ES-I3 (cell line): ENCODE measurements around the gene APBB1.

ENCODE experiments used
- H3K36me3 ChIP-seq: 2 replicates; pipeline ENCODE4 v1.6.1; 2013; ENCODE audit warnings: mild to moderate bottlenecking, low read length, control low read depth, moderate library complexity; ENCODE audit not compliant: insufficient read depth
- H3K4me1 ChIP-seq: 2 replicates; pipeline ENCODE4 v1.6.1; 2013; ENCODE audit warnings: mild to moderate bottlenecking, control low read depth, low read length; ENCODE audit not compliant: insufficient read depth
- H3K9ac ChIP-seq: 2 replicates; pipeline ENCODE4 v1.6.1; 2013; ENCODE audit warnings: low read depth, mild to moderate bottlenecking, low read length, moderate library complexity
- H3K9me3 ChIP-seq: 2 replicates; pipeline ENCODE4 v1.6.1; 2013; ENCODE audit warnings: mild to moderate bottlenecking, low read length, moderate library complexity; ENCODE audit not compliant: control insufficient read depth, insufficient read depth

APBB1 gene

DNA sequence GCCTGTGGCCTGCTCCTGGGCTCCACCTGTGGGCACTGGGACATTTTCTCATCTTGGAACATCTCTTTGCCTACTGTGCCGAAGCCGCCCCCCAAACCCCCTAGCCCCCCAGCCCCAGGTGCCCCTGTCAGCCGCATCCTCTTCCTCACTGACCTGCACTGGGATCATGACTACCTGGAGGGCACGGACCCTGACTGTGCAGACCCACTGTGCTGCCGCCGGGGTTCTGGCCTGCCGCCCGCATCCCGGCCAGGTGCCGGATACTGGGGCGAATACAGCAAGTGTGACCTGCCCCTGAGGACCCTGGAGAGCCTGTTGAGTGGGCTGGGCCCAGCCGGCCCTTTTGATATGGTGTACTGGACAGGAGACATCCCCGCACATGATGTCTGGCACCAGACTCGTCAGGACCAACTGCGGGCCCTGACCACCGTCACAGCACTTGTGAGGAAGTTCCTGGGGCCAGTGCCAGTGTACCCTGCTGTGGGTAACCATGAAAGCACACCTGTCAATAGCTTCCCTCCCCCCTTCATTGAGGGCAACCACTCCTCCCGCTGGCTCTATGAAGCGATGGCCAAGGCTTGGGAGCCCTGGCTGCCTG is 27.3 kb downstream of the APBB1 start:
- H3K4me1 ChIP-seq, result peaks cover 14% of the 10 kb centered on the region; the same call in 1 of the 2 replicates
- no peaks in the 10 kb centered on the region for H3K9me3 ChIP-seq
- no peak overlapping the region for H3K9ac ChIP-seq
- no peaks in the 10 kb centered on the region for H3K36me3 ChIP-seq

DNA sequence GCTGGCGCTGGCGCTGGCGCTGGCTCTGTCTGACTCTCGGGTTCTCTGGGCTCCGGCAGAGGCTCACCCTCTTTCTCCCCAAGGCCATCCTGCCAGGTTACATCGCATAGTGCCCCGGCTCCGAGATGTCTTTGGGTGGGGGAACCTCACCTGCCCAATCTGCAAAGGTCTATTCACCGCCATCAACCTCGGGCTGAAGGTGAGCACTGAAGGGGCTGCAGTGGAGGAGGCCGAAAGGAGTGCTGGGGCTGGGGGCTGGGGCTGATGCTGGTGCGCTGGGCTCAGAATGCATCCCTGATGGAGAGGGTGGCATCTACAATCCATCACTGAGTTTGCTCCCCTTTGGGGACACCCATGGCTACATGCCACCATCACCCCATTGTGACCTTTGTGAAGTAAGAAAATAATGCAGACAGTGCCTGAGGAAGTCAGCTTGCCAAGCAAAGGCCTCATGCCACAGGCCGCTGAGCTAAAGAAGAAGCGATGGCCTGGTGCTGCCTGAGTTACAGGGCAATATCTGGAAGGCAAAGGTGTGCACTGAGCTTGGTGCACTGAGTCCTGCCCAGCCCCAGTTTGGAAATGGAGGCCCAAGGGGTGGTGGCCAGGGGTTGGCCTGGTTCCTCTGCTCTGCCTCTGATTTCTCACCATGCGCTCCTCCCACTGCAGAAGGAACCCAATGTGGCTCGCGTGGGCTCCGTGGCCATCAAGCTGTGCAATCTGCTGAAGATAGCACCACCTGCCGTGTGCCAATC is 28.0 kb downstream of the APBB1 start:
- H3K9me3 ChIP-seq, result no peaks in the 10 kb centered on the region
- no peaks in the 10 kb centered on the region for H3K36me3 ChIP-seq
- peaks cover 15% of the 10 kb centered on the region; the same call in 1 of the 2 replicates for H3K4me1 ChIP-seq
- H3K9ac ChIP-seq, result peak overlapping the region; percentile 56; the same call in 1 of the 2 replicates

DNA sequence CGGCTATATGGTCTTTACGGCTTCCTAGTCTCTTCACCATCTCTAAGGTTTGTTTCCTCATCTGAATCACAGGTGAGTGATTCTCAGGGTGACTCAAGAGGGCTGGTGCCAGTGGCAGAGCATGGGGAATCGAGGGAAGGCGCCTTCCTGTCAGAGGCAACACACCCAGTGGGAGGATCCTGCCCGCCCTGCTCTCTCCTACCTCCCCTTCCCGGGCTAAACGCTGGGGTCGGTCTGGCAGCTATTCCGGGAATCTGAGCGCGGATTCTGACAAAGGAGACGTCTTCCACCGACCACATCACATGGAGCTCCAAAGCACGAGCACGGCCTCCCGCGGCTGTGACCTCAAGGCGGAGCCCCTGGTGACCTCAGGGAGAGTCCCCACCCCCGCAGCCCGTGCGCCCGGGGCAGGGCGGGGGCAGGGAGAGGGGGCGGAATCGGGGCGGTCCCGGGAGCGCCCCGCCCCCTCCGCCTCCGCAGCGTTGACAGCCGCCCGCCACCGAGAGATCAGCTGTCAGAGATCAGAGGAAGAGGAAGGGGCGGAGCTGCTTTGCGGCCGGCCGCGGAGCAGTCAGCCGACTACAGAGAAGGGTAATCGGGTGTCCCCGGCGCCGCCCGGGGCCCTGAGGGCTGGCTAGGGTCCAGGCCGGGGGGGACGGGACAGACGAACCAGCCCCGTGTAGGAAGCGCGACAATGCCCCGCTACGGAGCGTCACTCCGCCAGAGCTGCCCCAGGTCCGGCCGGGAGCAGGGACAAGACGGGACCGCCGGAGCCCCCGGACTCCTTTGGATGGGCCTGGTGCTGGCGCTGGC is 28.8 kb downstream of the APBB1 start, which contains the start of gene SMPD1:
TSS of gene SMPD1 (plus strand) at position 570 of the 813 bp plus-strand sequence. CDS start at position 695, 125 bp downstream.
- no peaks in the 10 kb centered on the region for H3K9me3 ChIP-seq
- no peaks in the 10 kb centered on the region for H3K36me3 ChIP-seq
- H3K9ac ChIP-seq, result peak within 1 kb of the TSS; percentile 56; the same call in 1 of the 2 replicates
- H3K4me1 ChIP-seq, result peaks cover 21% of the 10 kb centered on the region

DNA sequence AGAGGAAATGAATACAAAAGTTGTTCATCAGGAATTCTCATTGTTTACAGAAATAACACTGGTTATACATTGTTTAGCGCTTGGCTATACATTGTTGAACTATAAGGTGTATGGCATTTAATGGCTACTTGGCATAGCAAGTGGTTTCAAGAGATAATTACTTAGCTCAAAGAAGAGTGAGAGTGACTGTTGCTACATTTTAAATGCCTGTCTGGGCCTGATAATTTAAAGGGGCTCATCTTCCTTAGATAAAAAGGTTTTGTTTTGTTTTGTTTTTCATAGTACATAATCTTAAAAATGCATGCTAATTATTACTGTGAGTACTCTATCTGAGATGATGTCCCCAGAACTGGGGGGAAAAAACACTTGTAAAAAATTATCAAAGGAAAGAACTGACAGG is 30.1 kb downstream of the APBB1 start:
- H3K9me3 ChIP-seq, result no peaks in the 10 kb centered on the region
- no peak overlapping the region for H3K9ac ChIP-seq
- no peaks in the 10 kb centered on the region for H3K36me3 ChIP-seq

DNA sequence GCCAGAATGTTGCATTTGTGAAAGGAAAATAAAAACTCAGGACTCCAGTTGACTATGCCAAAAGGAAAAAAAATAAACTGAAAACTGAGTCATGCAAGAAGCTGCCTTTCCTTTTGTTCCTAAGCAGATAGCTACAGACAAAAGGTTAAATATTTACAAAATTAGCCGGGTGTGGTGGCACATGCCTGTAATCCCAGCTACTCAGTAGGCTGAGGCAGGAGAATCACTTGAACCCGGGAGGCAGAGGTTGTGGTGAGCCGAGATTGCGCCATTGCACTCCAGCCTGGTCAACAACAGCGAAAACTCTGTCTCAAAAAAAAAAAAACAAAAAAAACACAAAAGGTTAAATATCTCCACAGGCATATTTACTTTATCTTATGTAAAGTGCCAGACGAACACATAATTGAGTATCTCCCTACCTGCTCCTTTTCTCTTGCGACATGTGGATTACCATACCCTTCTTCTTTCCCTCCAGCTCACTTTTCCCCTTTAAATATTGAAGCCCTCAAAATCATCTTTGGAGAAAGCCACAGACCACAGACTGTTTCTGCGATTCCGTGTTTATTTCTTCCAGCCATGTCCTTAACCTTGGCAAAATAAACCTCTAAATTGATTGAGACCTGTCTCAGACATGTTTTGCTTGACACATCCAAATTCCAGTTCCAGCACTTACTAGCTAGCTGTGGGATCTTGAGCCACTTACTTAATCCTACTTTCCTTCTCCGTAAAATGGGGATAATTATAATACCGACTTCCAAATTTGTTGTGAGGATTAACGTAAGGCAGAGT is 30.9 kb downstream of the APBB1 start:
- Histone ChIP-seq H3K4me1 (peaks cover 31% of the 10 kb centered on the region), H3K9me3 (no peaks in the 10 kb centered on the region)

More for the DNA sequence above, 30.1 kb downstream of the APBB1 start:
- H3K4me1 ChIP-seq, result peaks cover 31% of the 10 kb centered on the region

DNA sequence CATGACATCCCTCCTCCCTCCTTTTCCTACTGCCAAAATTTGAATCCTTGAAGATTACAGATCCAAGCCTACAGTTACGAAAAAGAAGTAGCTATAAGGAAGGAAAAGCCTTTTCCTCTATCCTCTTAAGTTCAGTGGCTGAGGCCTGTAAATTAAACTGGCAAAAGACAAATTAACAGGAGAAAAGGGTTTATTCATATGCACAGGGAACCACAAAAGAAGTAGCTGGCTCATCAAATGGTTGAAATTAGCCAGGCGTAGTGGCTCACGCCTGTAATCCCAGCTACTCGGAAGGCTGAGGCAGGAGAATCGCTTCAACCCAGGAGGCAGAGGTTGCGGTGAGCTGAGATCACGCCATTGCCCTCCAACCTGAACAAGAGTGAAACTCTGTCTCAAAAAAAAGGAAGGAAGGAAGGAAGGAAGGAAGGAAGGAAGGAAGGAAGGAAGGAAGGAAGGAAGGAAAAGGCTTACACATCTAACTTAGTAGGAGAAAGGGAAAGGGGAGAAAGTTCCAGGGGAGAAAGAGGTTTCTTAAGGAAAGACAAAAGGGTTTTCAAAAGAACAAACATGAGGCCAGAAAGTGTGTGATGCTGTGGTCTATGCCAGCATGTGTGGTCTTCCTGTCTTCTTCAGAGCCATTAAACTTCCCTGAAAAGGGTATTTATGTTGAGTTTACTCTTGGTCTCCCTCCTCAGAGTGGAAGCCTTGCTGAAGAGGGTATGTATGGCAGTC is 33.7 kb downstream of the APBB1 start:
- H3K9me3 ChIP-seq, result no peaks in the 10 kb centered on the region
- H3K36me3 ChIP-seq, result no peaks in the 10 kb centered on the region
- H3K9ac ChIP-seq, result 0 out of 2 replicates have a peak overlapping the region, but pooled peaks have one; percentile 24
- H3K4me1 ChIP-seq, result peaks cover 38% of the 10 kb centered on the region

More for the DNA sequence above, 30.9 kb downstream of the APBB1 start:
- no peak overlapping the region for H3K9ac ChIP-seq
- no peaks in the 10 kb centered on the region for H3K36me3 ChIP-seq

DNA sequence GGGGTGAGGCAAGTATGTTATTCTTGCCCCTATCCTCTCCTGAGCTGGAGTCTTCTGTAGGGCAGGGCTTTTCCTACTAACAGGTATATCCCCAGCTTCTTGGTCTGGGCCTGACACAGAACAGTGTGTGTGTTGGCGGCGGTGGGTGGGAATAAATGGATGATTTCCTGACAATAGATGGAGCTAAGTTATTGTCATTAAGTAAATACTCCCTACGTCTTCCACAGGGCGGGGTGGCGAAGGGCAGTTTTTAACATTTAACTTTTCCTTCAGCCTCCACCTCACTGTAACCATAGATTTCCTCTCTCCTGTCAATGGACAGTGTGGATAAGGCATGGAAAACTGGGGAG is 40.3 kb downstream of the APBB1 start:
- Histone ChIP-seq H3K9me3 (no peaks in the 10 kb centered on the region), H3K36me3 (no peaks in the 10 kb centered on the region), H3K4me1 (peaks cover 9% of the 10 kb centered on the region; the same call in 1 of the 2 replicates), H3K9ac (no peak overlapping the region)

DNA sequence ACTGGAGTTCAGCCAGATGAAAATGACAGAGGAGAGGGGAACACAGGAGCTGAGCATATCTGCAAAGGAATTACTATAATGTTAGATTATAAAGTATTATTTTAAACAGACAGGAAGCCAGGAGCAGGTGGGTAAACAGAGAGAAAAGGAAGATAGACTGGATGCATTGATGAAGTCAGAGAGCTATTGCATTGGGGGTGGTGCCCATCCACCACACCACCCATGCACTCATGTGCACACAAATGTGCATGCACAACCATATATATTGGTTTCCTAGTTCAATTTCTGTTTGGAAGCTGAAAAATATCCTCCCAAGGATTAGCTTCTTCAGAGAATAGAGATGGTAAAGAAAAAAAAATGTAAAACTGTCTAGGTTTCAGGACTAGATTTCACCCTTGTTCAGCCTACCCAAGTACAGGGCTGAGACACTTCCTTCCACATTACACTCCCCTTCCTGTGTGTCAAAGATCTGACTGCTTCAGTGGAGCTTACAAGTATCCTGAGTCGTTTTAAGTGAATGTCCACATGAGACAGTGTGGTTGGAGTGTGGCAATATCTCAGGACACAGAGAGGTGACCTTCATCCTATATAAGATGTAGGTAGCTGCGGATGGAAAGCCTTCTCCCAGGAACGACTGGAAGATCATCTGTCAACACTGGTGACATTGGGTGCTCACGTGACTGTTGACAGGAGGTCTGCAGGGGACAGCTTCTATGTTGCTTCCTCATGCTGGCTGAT is 40.8 kb downstream of the APBB1 start:
- H3K36me3 ChIP-seq, result no peaks in the 10 kb centered on the region

DNA sequence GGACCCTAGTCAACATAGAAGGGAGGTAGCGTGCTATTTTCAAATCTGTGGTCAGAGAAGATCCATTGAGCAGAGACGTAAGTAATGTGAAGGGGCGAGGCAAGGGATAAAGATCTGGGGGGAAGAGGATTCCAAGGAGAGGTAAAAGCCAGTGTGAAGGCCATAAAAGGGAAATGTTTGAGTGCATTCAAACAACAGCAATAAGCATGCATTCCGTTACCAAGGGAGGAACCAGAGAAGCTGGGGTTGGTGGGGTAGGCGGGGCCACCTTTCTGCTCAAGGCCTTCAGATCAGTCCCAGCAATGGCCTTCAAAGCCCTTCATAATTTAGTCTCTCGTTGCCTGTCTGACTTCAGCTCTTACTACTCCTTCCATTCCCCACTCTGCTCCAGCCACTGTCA is 47.1 kb downstream of the APBB1 start:
- H3K36me3 ChIP-seq, result no peaks in the 10 kb centered on the region
- H3K9me3 ChIP-seq, result no peaks in the 10 kb centered on the region
- 0 out of 2 replicates have a peak, but pooled peaks cover 5% of the 10 kb centered on the region for H3K4me1 ChIP-seq
- H3K9ac ChIP-seq, result no peak overlapping the region

More for the DNA sequence above, 40.8 kb downstream of the APBB1 start:
- Histone ChIP-seq H3K9me3 (no peaks in the 10 kb centered on the region), H3K9ac (no peak overlapping the region), H3K4me1 (peaks cover 9% of the 10 kb centered on the region; the same call in 1 of the 2 replicates)

DNA sequence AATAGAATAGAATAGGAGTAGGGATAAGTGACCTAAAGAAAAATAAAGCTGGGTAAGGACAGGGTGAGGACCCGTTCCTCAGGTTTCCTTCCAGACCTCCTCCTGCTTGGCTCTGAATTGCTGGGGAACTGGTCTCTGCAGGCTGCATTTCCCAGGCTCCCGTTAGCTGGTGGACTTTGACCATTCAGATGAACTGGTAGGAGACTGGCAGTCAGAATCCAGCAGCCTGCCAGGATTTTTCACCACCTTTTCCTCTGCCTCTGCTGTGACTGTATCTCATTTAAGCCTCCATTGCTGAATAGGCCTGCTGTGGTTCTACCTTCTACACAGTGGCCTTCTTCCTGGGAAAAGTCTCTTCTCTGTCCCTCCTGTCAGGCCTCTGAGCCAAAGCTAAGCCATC is 53.2 kb downstream of the APBB1 start:
- no peaks in the 10 kb centered on the region for H3K36me3 ChIP-seq
- H3K9me3 ChIP-seq, result no peaks in the 10 kb centered on the region
- no peak overlapping the region for H3K9ac ChIP-seq
- 0 out of 2 replicates have a peak, but pooled peaks cover 5% of the 10 kb centered on the region for H3K4me1 ChIP-seq

DNA sequence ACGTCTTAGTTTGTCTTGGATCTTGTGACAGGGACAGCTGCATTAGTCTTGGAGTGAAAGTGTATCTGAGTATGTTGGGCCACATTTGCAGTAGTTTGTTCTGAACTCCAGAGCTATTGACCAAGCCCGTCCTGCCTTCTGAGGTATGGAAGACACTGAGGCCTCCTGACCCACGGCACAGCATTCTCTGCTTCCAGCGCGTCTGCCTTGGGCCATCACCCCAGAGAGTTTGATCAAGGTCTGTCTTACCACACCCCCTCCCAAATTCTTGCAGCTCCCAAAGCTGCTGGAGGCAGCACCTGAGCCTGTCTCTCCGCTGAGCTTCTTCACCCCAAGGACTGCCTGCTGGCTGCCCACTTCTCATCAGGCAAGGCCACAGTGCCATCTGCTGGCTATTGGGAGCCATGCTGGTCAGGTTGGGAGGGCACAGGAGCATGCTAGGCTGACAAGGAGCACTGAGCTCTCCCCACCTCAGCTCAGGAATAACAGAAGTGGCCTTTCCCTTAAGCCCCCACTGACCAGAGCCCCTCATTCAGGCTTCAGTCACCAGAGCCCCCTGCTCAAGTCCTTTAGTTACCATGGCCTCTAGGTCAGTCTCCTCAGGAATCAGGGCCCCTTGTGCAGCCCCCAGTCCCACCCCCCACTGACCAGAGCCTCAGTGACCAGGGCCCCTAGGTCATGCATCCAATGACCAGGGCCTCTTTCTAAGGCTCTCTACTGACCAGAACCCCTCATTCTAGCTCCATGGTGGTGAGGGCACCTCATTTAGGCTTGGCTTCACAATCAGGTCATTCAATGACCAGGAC is 55.8 kb downstream of the APBB1 start:
- Histone ChIP-seq H3K36me3 (no peaks in the 10 kb centered on the region), H3K9ac (no peak overlapping the region), H3K9me3 (no peaks in the 10 kb centered on the region), H3K4me1 (0 out of 2 replicates have a peak, but pooled peaks cover 5% of the 10 kb centered on the region)

DNA sequence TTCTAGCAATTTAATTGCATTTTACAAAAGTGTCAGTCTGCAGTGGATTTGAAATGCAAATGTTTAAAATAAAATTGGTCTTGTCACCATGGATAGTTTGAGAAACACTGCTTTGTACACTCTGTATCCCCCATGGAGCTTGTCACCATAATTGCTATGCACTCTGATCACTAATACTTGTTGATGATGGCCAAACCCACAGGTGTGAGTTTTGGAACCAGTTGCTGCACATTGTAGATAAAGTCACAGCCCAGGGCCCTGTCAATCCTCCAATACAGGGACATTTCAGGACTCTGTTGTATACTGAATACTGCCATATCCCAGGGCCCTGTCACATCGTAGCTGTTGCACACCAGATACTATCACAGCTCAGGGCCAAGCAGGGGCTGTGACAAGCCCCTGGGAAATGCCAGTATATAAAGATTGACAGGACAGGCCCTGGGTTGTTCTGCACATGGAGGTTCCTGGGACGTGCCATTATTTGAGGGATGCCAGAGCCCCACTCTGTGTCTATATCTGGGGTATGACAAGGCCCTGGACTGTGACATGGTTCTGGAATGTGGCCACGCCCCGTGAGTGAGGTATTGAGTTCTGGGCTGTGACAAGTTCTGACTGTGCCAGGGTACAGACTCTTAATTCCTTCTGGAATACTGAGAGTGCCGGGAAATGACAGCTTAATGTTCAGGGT is 56.6 kb downstream of the APBB1 start:
- no peak overlapping the region for H3K9ac ChIP-seq
- 0 out of 2 replicates have a peak, but pooled peaks cover 5% of the 10 kb centered on the region for H3K4me1 ChIP-seq
- no peaks in the 10 kb centered on the region for H3K36me3 ChIP-seq

More for the DNA sequence above, 56.6 kb downstream of the APBB1 start:
- H3K9me3 ChIP-seq, result no peaks in the 10 kb centered on the region
